OCI-LY1 (cell line): ENCODE data around the gene TRIM67.

ENCODE experiments used
- H2AFZ ChIP-seq: fragments of 200-600 bp; sonication (generic), shearing (Covaris generic); 2 replicates; pipeline ENCODE4 v1.6.0; 2014; ENCODE audit warnings: antibody characterized with exemption, mild to moderate bottlenecking, low read length
- H3F3A ChIP-seq: fragments of 200-600 bp; sonication (generic), shearing (Covaris generic); 2 replicates; pipeline ENCODE4 v1.6.0; 2014; ENCODE audit warnings: mild to moderate bottlenecking, antibody characterized with exemption, low read length, moderate library complexity; ENCODE audit not compliant: insufficient read depth
- H3K27ac ChIP-seq: fragments of 200-600 bp; sonication (generic); 2 replicates; pipeline ENCODE4 v1.5.1; 2014; ENCODE audit warnings: low read length, mixed run types, mild to moderate bottlenecking, low read depth; ENCODE audit not compliant: poor library complexity, severe bottlenecking
- H3K27me3 ChIP-seq: fragments of 200-600 bp; sonication (generic); 2 replicates; pipeline ENCODE4 v1.6.0; 2014; ENCODE audit warnings: antibody characterized with exemption, mild to moderate bottlenecking, low read length, moderate library complexity; ENCODE audit not compliant: insufficient read depth
- H3K36me3 ChIP-seq: fragments of 200-600 bp; sonication (generic); 2 replicates; pipeline ENCODE4 v1.6.1; 2014; ENCODE audit warnings: mild to moderate bottlenecking, antibody characterized with exemption, low read length, moderate library complexity, mixed read lengths; ENCODE audit not compliant: insufficient read depth
- H3K4me1 ChIP-seq: fragments of 200-600 bp; sonication (generic); 2 replicates; pipeline ENCODE4 v1.5.1; 2014; ENCODE audit warnings: mild to moderate bottlenecking, low read length, moderate library complexity; ENCODE audit not compliant: insufficient read depth, severe bottlenecking
- H3K4me2 ChIP-seq: fragments of 200-600 bp; sonication (generic), shearing (Covaris generic); 2 replicates; pipeline ENCODE4 v1.6.1; 2014; ENCODE audit warnings: low read length
- H3K4me3 ChIP-seq: fragments of 200-600 bp; sonication (generic); 2 replicates; pipeline ENCODE4 v1.5.1; 2014; ENCODE audit warnings: low read length, low read depth, mild to moderate bottlenecking, mixed read lengths; ENCODE audit not compliant: poor library complexity, severe bottlenecking
- H3K79me2 ChIP-seq: fragments of 200-600 bp; shearing (Covaris generic); 2 replicates; pipeline ENCODE4 v1.6.1; 2016; ENCODE audit warnings: mixed run types, low read length, mixed read lengths; ENCODE audit not compliant: insufficient read depth
- H3K9ac ChIP-seq: fragments of 200-600 bp; sonication (generic), shearing (Covaris generic); 2 replicates; pipeline ENCODE4 v1.6.1; 2014; ENCODE audit warnings: mild to moderate bottlenecking, low read length, mixed read lengths
- H3K9me2 ChIP-seq: fragments of 200-600 bp; sonication (generic), shearing (Covaris generic); 2 replicates; pipeline ENCODE4 v1.6.1; 2014; ENCODE audit warnings: low read depth, mild to moderate bottlenecking, low read length, mixed read lengths
- H3K9me3 ChIP-seq: fragments of 200-600 bp; shearing (Covaris generic); 2 replicates; pipeline ENCODE4 v1.6.1; 2014; ENCODE audit warnings: low read length, mixed read lengths
- H4K20me1 ChIP-seq: fragments of 200-600 bp; sonication (generic), shearing (Covaris generic); 2 replicates; pipeline ENCODE4 v1.6.0; 2016; ENCODE audit warnings: mild to moderate bottlenecking, low read length; ENCODE audit not compliant: insufficient read depth
- EZH2 ChIP-seq: fragments of 200-600 bp; sonication (generic), shearing (Covaris generic); IDR thresholded peaks from 2 replicates; pipeline ENCODE4 v1.8.0; 2017; ENCODE audit warnings: borderline replicate concordance, mixed run types, mild to moderate bottlenecking, antibody characterized with exemption, low read length, moderate library complexity, mixed read lengths
- TF ChIP-seq, protein P1 (sequence below): fragments of 200-600 bp; sonication (generic), shearing (Covaris generic); IDR thresholded peaks from 2 replicates; pipeline ENCODE4 v1.5.1; 2017; ENCODE audit warnings: mild to moderate bottlenecking, antibody characterized with exemption, low read length, moderate library complexity, mixed read lengths

TRIM67 gene

GRCh38 chr1:231165371-231165770 lies 3.5 kb downstream of the TRIM67 start:
- TF ChIP-seq, protein P1, sequence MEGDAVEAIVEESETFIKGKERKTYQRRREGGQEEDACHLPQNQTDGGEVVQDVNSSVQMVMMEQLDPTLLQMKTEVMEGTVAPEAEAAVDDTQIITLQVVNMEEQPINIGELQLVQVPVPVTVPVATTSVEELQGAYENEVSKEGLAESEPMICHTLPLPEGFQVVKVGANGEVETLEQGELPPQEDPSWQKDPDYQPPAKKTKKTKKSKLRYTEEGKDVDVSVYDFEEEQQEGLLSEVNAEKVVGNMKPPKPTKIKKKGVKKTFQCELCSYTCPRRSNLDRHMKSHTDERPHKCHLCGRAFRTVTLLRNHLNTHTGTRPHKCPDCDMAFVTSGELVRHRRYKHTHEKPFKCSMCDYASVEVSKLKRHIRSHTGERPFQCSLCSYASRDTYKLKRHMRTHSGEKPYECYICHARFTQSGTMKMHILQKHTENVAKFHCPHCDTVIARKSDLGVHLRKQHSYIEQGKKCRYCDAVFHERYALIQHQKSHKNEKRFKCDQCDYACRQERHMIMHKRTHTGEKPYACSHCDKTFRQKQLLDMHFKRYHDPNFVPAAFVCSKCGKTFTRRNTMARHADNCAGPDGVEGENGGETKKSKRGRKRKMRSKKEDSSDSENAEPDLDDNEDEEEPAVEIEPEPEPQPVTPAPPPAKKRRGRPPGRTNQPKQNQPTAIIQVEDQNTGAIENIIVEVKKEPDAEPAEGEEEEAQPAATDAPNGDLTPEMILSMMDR = no peak
- TF ChIP-seq EZH2 = no peak
- H3K27ac ChIP-seq = no peak overlapping the region
- H3K36me3 ChIP-seq = no peaks in the 10 kb centered on the region
- H2AFZ ChIP-seq = no peak overlapping the region
- H3K4me3 ChIP-seq = no peak overlapping the region
- no peaks in the 10 kb centered on the region for H3K9me2 ChIP-seq
- no peaks in the 10 kb centered on the region for H4K20me1 ChIP-seq
- H3K9me3 ChIP-seq = no peaks in the 10 kb centered on the region
- no peaks in the 10 kb centered on the region for H3F3A ChIP-seq
- H3K27me3 ChIP-seq = no peaks in the 10 kb centered on the region
- no peak overlapping the region for H3K9ac ChIP-seq
- no peaks in the 10 kb centered on the region for H3K4me1 ChIP-seq
- no peaks in the 10 kb centered on the region for H3K79me2 ChIP-seq
- no peak overlapping the region for H3K4me2 ChIP-seq

DNA sequence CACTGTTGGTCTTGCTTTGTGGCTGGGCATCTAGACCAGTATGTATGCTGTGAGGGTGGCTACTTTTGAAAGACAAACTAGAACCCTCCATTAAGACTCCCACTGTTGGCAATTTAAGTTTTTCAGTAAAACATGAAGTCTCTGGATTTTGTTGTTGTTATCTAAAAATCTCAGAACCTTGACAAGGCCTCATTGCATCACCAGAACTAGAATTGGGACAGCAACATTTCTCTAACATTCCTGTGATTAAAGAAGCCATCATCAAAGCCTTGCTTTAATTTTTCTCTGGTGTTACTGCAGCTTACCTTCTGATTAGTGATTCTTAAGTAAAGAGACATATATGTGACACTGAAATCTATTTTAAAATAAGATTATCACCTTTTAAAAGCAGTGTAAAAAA lies 4.5 kb downstream of the TRIM67 start:
- Histone ChIP-seq H3K36me3 (no peaks in the 10 kb centered on the region), H3K4me2 (no peak overlapping the region), H3F3A (no peaks in the 10 kb centered on the region), H3K9ac (no peak overlapping the region), H3K9me2 (no peaks in the 10 kb centered on the region), H3K4me3 (no peak overlapping the region), H3K9me3 (no peaks in the 10 kb centered on the region), H3K27ac (no peak overlapping the region), H3K27me3 (no peaks in the 10 kb centered on the region), H3K79me2 (no peaks in the 10 kb centered on the region), H2AFZ (no peak overlapping the region), H4K20me1 (no peaks in the 10 kb centered on the region), H3K4me1 (no peaks in the 10 kb centered on the region)
- no peak for TF ChIP-seq EZH2
- TF ChIP-seq, protein P1 = no peak

GRCh38 chr1:231170875-231171274 lies 9.0 kb downstream of the TRIM67 start:
- H3K36me3 ChIP-seq = no peaks in the 10 kb centered on the region
- no peak for TF ChIP-seq EZH2
- TF ChIP-seq, protein P1 = peak; percentile 34
- no peaks in the 10 kb centered on the region for H3K9me2 ChIP-seq
- H3K27ac ChIP-seq = no peak overlapping the region
- H4K20me1 ChIP-seq = no peaks in the 10 kb centered on the region
- H3K79me2 ChIP-seq = no peaks in the 10 kb centered on the region
- H3F3A ChIP-seq = no peaks in the 10 kb centered on the region
- H3K4me3 ChIP-seq = no peak overlapping the region
- no peaks in the 10 kb centered on the region for H3K27me3 ChIP-seq
- no peak overlapping the region for H2AFZ ChIP-seq
- H3K4me1 ChIP-seq = no peaks in the 10 kb centered on the region
- no peak overlapping the region for H3K4me2 ChIP-seq
- no peak overlapping the region for H3K9ac ChIP-seq
- no peaks in the 10 kb centered on the region for H3K9me3 ChIP-seq
